Thyroid gland (tissue), 4 donors: ENCODE data around the gene FBH1. TPM values are rescaled to one million over a fixed set of nuclear protein-coding genes. Genes with fewer than 3 reads are reported as not detected.
"Not testable (repeated sequence)": the region's sequence is repeated elsewhere in the genome, so short reads cannot be mapped to it uniquely, and the experiment has no call there.

Experiments used
- DNase-seq, 2 donors: peaks; one replicate each; pipeline ENCODE4 v3.0.0-alpha.2; 2019
- H3K27ac ChIP-seq, 3 donors: fragments of 200-600 bp; sonication (generic); 1 replicate in 2 of 3; 2 replicates in 1 of 3; pipeline ENCODE4 v1.5.1; 2016 to 2019; ENCODE audit warnings: mild to moderate bottlenecking in 1 of 3, moderate library complexity in 1 of 3
- H3K27me3 ChIP-seq: fragments of 200-600 bp; sonication (generic); one replicate; pipeline ENCODE4 v1.5.1; 2019
- H3K36me3 ChIP-seq, 2 donors: fragments of 200-600 bp; sonication (generic); one replicate each; pipeline ENCODE4 v1.5.1; 2016 to 2019
- H3K4me1 ChIP-seq, 2 donors: fragments of 200-600 bp; sonication (generic); one replicate each; pipeline ENCODE4 v1.5.1; 2017 to 2019
- H3K4me3 ChIP-seq, 3 donors: fragments of 200-600 bp; sonication (generic); replicated peaks in 1 of 3; 1 replicate in 2 of 3; 2 replicates in 1 of 3; pipeline ENCODE4 v1.5.1; 2016; ENCODE audit warnings: mild to moderate bottlenecking in 1 of 3
- H3K9me3 ChIP-seq: fragments of 200-600 bp; sonication (generic); one replicate; pipeline ENCODE4 v1.5.1; 2017
- CTCF ChIP-seq, 6 experiments: fragments of 200-600 bp in 3 of 6; fragments of 450-650 bp in 3 of 6; sonication (generic) in 3 of 6; IDR thresholded peaks; one replicate each; pipeline ENCODE4 v1.5.1; 2016 to 2019; ENCODE audit warnings: antibody characterized with exemption in 6 of 6, mild to moderate bottlenecking in 2 of 6, inconsistent platforms in 1 of 6, moderate library complexity in 1 of 6
- POLR2A ChIP-seq, 2 donors: fragments of 450-650 bp; IDR thresholded peaks; one replicate each; pipeline ENCODE4 v1.6.1; 2017; ENCODE audit warnings: antibody characterized with exemption in 2 of 2, mild to moderate bottlenecking in 2 of 2, moderate library complexity in 1 of 2
- WGBS, 2 donors: methylation state at CpG; one replicate each; pipeline ENCODE4 v1.1.5; 2017; 5-methylcytosine and 5-hydroxymethylcytosine counted together
- intact Hi-C: fragments of 100-400 bp; cut with DNase I; formaldehyde crosslinking; loops from one replicate; pipeline ENCODE4 v1.15.1; 2023
- total RNA-seq, 4 donors: library from RNA; depleted of rRNA; stranded (reverse); fragments of >200 nt; gene quantifications; one replicate each; pipeline ENCODE4 v1.2.3, GENCODE V29; 2016

Gene FBH1
- total RNA-seq, 4 donors from 2014 or later = 88.3 to 100 (median 94.8) TPM

GRCh38 chr10:5871596-5871995 is 18.4 kb upstream of the FBH1 start:
- DNase-seq = no peak
- peaks cover 0 to 8% of the 10 kb centered on the region in 2 donors for H3K4me1 ChIP-seq
- WGBS, 2 donors = 72 to 77% methylated on average over 5 of the region's 5 CpGs
- H3K4me3 ChIP-seq = no peak overlapping the region
- TF ChIP-seq CTCF (IDR thresholded peaks at IDR 0.05) = no peak
- intact Hi-C loops = loop anchor here (5.0 to 10.0 kb wide), 5 partner anchors 59 to 1047 kb away; partner anchors contain the start of genes AKR1E2, ASB13 and GDI2
- H3K27ac ChIP-seq = no peak overlapping the region
- H3K36me3 ChIP-seq = no peaks in the 10 kb centered on the region
- no peaks in the 10 kb centered on the region for H3K9me3 ChIP-seq
- no peaks in the 10 kb centered on the region for H3K27me3 ChIP-seq

GRCh38 chr10:5873515-5873995 is 16.5 kb upstream of the FBH1 start:
- no peak overlapping the region for H3K4me3 ChIP-seq
- peaks cover 0 to 14% of the 10 kb centered on the region in 2 donors for H3K4me1 ChIP-seq
- H3K27ac ChIP-seq = no peak overlapping the region
- TF ChIP-seq CTCF (IDR thresholded peaks at IDR 0.05) (peak; percentile 63 to 78 (median 71)), POLR2A (IDR thresholded peaks at IDR 0.05) (no peak)
- H3K9me3 ChIP-seq = no peaks in the 10 kb centered on the region
- DNase-seq = peak; percentile 61 to 70
- intact Hi-C loops = loop anchor here (5.0 to 10.0 kb wide), 5 partner anchors 61 to 1049 kb away; partner anchors contain the start of genes AKR1E2, ASB13 and GDI2
- H3K36me3 ChIP-seq = peaks cover 0 to 12% of the 10 kb centered on the region in 2 donors
- no peaks in the 10 kb centered on the region for H3K27me3 ChIP-seq
- WGBS, 2 donors = 54 to 55% methylated on average over 9 of the region's 9 CpGs

- peaks cover 0 to 14% of the 10 kb centered on the region in 2 donors for H3K4me1 ChIP-seq
- TF ChIP-seq CTCF (IDR thresholded peaks at IDR 0.05) (no peak), POLR2A (IDR thresholded peaks at IDR 0.05) (no peak)
- intact Hi-C loops = loop anchor here (10.0 kb wide), 2 partner anchors 431 to 1051 kb away; partner anchors contain the start of gene AKR1E2
- DNase-seq = no peak
- H3K9me3 ChIP-seq = no peaks in the 10 kb centered on the region
- 69 to 79% methylated on average over 14 of the region's 14 CpGs for WGBS, 2 donors
- no peaks in the 10 kb centered on the region for H3K27me3 ChIP-seq
- H3K36me3 ChIP-seq = peaks cover 0 to 12% of the 10 kb centered on the region in 2 donors
- H3K4me3 ChIP-seq = no peak overlapping the region
- H3K27ac ChIP-seq = no peak overlapping the region
Measured at GRCh38 chr10:5876181-5876768, 13.8 kb upstream of the FBH1 start.

GRCh38 chr10:5877041-5877440 is 13.0 kb upstream of the FBH1 start:
- peaks cover 0 to 14% of the 10 kb centered on the region in 2 donors for H3K4me1 ChIP-seq
- intact Hi-C loops = loop anchor here (10.0 kb wide), 2 partner anchors 432 to 1052 kb away; partner anchors contain the start of gene AKR1E2
- H3K9me3 ChIP-seq, DNase-seq, H3K4me3 ChIP-seq, H3K27me3 ChIP-seq: not testable (repeated sequence)
- H3K27ac ChIP-seq = peak overlapping the region in 1 of 3 donors; percentile 24
- whole genome bisulfite sequencing, 2 donors = 87 to 94% methylated on average over 7 of the region's 7 CpGs
- H3K36me3 ChIP-seq = peaks cover 0 to 12% of the 10 kb centered on the region in 2 donors

- WGBS, 2 donors = 82 to 96% methylated on average over 7 to 8 of the region's 8 CpGs
- no peaks in the 10 kb centered on the region for H3K9me3 ChIP-seq
- intact Hi-C loops = no loop called here
- H3K27me3 ChIP-seq = no peaks in the 10 kb centered on the region
- peaks cover 13 to 29% of the 10 kb centered on the region in 2 donors for H3K36me3 ChIP-seq
- no peak overlapping the region for H3K27ac ChIP-seq
- no peak for DNase-seq
- H3K4me1 ChIP-seq = peaks cover under 1 to 1% of the 10 kb centered on the region in 2 donors
- no peak for TF ChIP-seq CTCF (IDR thresholded peaks at IDR 0.05)
- TF ChIP-seq POLR2A (IDR thresholded peaks at IDR 0.05) = no peak
- no peak overlapping the region for H3K4me3 ChIP-seq
Measured at GRCh38 chr10:5882961-5883360, 7.1 kb upstream of the FBH1 start.
